Activated CD4-positive, alpha-beta T cell treated with anti-CD3 and anti-CD28 coated beads, Interleukin-2, Interleukin-4, amounts not matched to agents 100 ng/mL and 50 ng/mL, durations not matched to agents 16 hours and 8 hours (primary cell): ENCODE measurements around the gene AIF1.
"Not testable (repeated sequence)": the region's sequence is repeated elsewhere in the genome, so short reads cannot be mapped to it uniquely, and the experiment has no call there.

Source experiments
- DNase-seq: peaks from one replicate; pipeline ENCODE4 v3.0.0-alpha.2; 2020; ENCODE audit warnings: low spot score

The AIF1 gene

GRCh38 chr6:31580807-31581433 is 34.1 kb upstream of the AIF1 start:
- DNase-seq: peak; percentile 92

GRCh38 chr6:31581434-31582229 is 33.4 kb upstream of the AIF1 start:
- DNase-seq: no peak

GRCh38 chr6:31582230-31582643 is 32.8 kb upstream of the AIF1 start, which contains the start of gene LTB:
Gene LTB, minus strand, starts transcription at chr6:31582424. Its CDS starts 7 bp downstream, at chr6:31582417.
- peak; percentile 60 for DNase-seq

GRCh38 chr6:31585491-31585890 is 29.5 kb upstream of the AIF1 start:
- peak; percentile 82 for DNase-seq

GRCh38 chr6:31586008-31586407 is 29.0 kb upstream of the AIF1 start, which contains the start of gene LST1:
Gene LST1, plus strand, starts transcription at chr6:31586277. Its CDS starts 1,023 bp downstream, at chr6:31587300.
- no peak for DNase-seq

GRCh38 chr6:31586599-31587281 is 28.3 kb upstream of the AIF1 start:
- no peak for DNase-seq

- peak; percentile 44 for DNase-seq
Measured at GRCh38 chr6:31587791-31588777, 26.9 kb upstream of the AIF1 start.

- no peak for DNase-seq
Measured at GRCh38 chr6:31588871-31589650, 26.0 kb upstream of the AIF1 start.

- not testable (repeated sequence) for DNase-seq
Measured at GRCh38 chr6:31590691-31591090, 24.3 kb upstream of the AIF1 start.

GRCh38 chr6:31592396-31592771 is 22.6 kb upstream of the AIF1 start:
- no peak for DNase-seq

- no peak for DNase-seq
Measured at GRCh38 chr6:31597006-31597405, 18.0 kb upstream of the AIF1 start.

GRCh38 chr6:31607317-31607716 is 7.7 kb upstream of the AIF1 start:
- DNase-seq: no peak

- no peak for DNase-seq
Measured at GRCh38 chr6:31609519-31610406, 5.3 kb upstream of the AIF1 start.

- DNase-seq: no peak
Measured at GRCh38 chr6:31610968-31611367, 4.1 kb upstream of the AIF1 start.

- DNase-seq: no peak
Measured at GRCh38 chr6:31614075-31614619, 887 bp upstream of the AIF1 start.

GRCh38 chr6:31615748-31616147 is 714 bp downstream of the AIF1 start:
- peak; percentile 32 for DNase-seq

GRCh38 chr6:31617010-31617409 is 2.0 kb downstream of the AIF1 start:
- DNase-seq: no peak

GRCh38 chr6:31619805-31620585 is 5.0 kb downstream of the AIF1 start:
- peak; percentile 99 for DNase-seq
